Nephron (organoid): ENCODE data around the gene BABAM1.
A peak's percentile ranks its signal among the peaks of the same experiment; 100 is the strongest.

Experiments used
- H3K27ac Mint-ChIP-seq, 3 experiments: 2 replicates each; pipeline ENCODE4 v1.8.0; 2020; ENCODE audit warnings: mixed read lengths in 3 of 3, mild to moderate bottlenecking in 2 of 3, moderate library complexity in 1 of 3
- H3K27me3 Mint-ChIP-seq: 2 replicates; pipeline ENCODE4 v1.8.0; 2021; ENCODE audit warnings: low read depth, mild to moderate bottlenecking, moderate library complexity, mixed read lengths
- H3K36me3 Mint-ChIP-seq: 2 replicates; pipeline ENCODE4 v1.8.0; 2020; ENCODE audit warnings: low read depth, mixed read lengths
- H3K4me1 Mint-ChIP-seq: 2 replicates; pipeline ENCODE4 v1.8.0; 2020; ENCODE audit warnings: mixed read lengths
- H3K4me3 Mint-ChIP-seq, 3 experiments: 2 replicates each; pipeline ENCODE4 v1.8.0; 2020; ENCODE audit warnings: mild to moderate bottlenecking in 3 of 3, mixed read lengths in 3 of 3, moderate library complexity in 2 of 3
- H3K9me3 Mint-ChIP-seq: 2 replicates; pipeline ENCODE4 v1.8.0; 2020; ENCODE audit warnings: mixed read lengths
- TF ChIP-seq, protein P1 (sequence below), 3 experiments: fragments of 200-600 bp; sonication (generic); IDR thresholded peaks; one replicate each; pipeline ENCODE4 v1.5.0; 2021; ENCODE audit warnings: antibody characterized with exemption in 3 of 3; ENCODE audit not compliant: unreplicated experiment in 3 of 3

BABAM1 gene

GRCh38 chr19:17275441-17276175, 8.4 kb downstream of the BABAM1 start:
- peaks cover 49% of the 10 kb centered on the region for H3K36me3 Mint-ChIP-seq
- TF ChIP-seq, protein P1, sequence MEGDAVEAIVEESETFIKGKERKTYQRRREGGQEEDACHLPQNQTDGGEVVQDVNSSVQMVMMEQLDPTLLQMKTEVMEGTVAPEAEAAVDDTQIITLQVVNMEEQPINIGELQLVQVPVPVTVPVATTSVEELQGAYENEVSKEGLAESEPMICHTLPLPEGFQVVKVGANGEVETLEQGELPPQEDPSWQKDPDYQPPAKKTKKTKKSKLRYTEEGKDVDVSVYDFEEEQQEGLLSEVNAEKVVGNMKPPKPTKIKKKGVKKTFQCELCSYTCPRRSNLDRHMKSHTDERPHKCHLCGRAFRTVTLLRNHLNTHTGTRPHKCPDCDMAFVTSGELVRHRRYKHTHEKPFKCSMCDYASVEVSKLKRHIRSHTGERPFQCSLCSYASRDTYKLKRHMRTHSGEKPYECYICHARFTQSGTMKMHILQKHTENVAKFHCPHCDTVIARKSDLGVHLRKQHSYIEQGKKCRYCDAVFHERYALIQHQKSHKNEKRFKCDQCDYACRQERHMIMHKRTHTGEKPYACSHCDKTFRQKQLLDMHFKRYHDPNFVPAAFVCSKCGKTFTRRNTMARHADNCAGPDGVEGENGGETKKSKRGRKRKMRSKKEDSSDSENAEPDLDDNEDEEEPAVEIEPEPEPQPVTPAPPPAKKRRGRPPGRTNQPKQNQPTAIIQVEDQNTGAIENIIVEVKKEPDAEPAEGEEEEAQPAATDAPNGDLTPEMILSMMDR (IDR thresholded peaks at IDR 0.05; ENCODE audit: unreplicated experiment in 3 of 3): no peak
- no peaks in the 10 kb centered on the region for H3K4me1 Mint-ChIP-seq
- H3K27ac Mint-ChIP-seq: no peak overlapping the region
- H3K4me3 Mint-ChIP-seq: no peak overlapping the region
- no peaks in the 10 kb centered on the region for H3K27me3 Mint-ChIP-seq
- H3K9me3 Mint-ChIP-seq: no peaks in the 10 kb centered on the region

DNA sequence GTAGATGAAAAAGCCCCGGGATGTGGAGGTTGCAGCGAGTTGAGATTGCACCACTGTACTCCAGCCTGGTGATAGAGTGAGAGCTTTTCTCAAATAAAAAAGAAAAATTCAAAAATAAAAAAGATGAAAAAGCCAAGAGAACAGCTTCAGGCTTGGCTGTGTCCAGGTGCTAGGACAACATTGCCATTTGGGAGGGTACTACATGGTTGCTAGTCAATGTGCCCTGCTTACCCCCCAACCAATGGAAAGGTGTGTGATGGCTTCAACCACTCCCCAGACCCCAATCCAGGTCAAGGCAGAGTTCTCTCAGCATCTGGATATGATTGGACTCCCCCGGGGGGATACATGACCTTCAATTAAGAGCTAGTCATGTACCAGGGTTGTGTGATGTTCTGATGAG, 12.2 kb downstream of the BABAM1 start:
- H3K9me3 Mint-ChIP-seq: no peaks in the 10 kb centered on the region
- no peaks in the 10 kb centered on the region for H3K4me1 Mint-ChIP-seq
- H3K27ac Mint-ChIP-seq: no peak overlapping the region
- no peak overlapping the region for H3K4me3 Mint-ChIP-seq
- H3K36me3 Mint-ChIP-seq: peaks cover 34% of the 10 kb centered on the region
- TF ChIP-seq, protein P1 (IDR thresholded peaks at IDR 0.05; ENCODE audit: unreplicated experiment in 3 of 3): no peak
- peaks cover 11% of the 10 kb centered on the region for H3K27me3 Mint-ChIP-seq

DNA sequence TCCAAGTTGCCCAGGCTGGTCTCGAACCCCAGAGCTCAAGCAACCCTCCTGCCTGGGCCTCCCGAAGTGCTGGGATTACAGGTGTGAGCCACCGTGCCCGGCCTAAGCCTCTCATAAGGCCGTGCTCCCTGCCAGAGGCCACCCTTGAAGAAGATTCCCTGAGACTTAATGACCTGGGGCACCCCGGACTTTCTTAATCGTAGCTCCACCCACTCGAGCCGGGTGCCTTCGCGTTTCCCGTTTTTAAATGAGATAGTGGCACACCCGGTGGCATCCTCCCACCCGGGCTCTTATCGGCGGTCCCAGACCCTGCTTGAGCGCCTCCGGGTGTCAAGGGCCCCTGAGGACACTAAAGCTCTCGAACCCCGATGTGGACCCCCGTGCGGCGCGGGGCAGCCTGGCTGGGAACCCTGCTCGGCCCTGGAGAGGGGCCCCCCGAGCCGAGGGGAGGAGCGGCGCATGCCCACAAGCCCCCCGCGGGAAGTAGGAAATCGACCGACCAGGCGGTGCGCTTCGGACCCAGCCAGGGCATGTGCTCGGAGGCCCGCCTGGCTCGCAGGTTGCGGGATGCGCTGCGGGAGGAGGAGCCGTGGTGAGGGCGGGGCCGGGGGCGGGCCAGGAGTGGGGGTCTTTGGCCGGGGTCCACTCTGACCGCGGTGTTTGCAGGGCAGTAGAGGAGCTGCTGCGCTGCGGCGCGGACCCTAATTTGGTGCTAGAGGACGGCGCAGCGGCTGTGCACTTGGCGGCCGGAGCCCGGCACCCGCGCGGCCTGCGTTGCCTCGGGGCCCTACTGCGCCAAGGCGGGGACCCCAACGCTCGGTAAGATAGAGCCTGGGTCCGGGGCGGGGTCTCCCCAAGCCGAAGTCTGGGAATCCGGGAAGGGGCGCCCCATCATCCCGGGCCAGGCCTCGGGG, 14.4 kb downstream of the BABAM1 start, which contains the start of gene ANKLE1:
TSS of gene ANKLE1 (plus strand) at position 511 of the 914 bp plus-strand sequence. CDS start at position 531, 20 bp downstream.
- no peaks in the 10 kb centered on the region for H3K9me3 Mint-ChIP-seq
- H3K27me3 Mint-ChIP-seq: peaks cover 11% of the 10 kb centered on the region
- H3K4me3 Mint-ChIP-seq: peak within 1 kb of the TSS; percentile 71 to 75 (median 74)
- H3K27ac Mint-ChIP-seq: no peak within 1 kb of the TSS
- TF ChIP-seq, protein P1 (IDR thresholded peaks at IDR 0.05; ENCODE audit: unreplicated experiment in 3 of 3): no peak
- H3K4me1 Mint-ChIP-seq: no peaks in the 10 kb centered on the region
- peaks cover 21% of the 10 kb centered on the region for H3K36me3 Mint-ChIP-seq

DNA sequence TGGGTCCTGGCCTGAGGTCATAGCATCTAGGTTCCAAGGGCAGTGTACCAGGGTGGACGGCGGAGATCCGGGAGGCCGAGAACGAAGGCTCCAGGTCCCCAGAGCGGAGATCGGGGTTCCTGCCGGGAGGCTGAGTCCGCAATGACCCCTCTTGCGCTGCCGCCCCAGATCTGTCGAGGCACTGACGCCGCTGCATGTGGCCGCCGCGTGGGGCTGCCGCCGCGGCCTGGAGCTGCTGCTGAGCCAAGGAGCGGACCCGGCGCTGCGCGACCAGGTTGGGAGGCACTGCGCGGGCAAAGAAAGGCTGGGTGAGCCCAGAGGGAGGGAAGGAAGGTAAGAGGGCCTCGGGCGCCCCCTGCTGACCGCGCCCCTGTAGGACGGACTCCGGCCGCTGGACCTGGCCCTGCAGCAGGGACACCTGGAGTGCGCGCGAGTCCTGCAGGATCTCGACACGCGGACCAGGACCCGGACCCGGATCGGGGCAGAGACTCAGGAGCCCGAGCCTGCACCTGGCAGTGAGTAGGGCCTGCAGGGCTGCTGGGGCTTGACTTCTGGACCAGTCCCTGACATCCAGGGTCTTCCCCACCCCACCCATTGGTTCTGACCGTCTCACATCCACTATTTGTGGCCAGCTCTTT, 15.4 kb downstream of the BABAM1 start:
- H3K9me3 Mint-ChIP-seq: no peaks in the 10 kb centered on the region
- TF ChIP-seq, protein P1 (IDR thresholded peaks at IDR 0.05; ENCODE audit: unreplicated experiment in 3 of 3): peak; percentile 91 to 95 (median 93)
- H3K4me3 Mint-ChIP-seq: peak overlapping the region; percentile 71 to 75 (median 74)
- no peak overlapping the region for H3K27ac Mint-ChIP-seq
- H3K27me3 Mint-ChIP-seq: peaks cover 11% of the 10 kb centered on the region
- H3K36me3 Mint-ChIP-seq: peaks cover 12% of the 10 kb centered on the region
- no peaks in the 10 kb centered on the region for H3K4me1 Mint-ChIP-seq

DNA sequence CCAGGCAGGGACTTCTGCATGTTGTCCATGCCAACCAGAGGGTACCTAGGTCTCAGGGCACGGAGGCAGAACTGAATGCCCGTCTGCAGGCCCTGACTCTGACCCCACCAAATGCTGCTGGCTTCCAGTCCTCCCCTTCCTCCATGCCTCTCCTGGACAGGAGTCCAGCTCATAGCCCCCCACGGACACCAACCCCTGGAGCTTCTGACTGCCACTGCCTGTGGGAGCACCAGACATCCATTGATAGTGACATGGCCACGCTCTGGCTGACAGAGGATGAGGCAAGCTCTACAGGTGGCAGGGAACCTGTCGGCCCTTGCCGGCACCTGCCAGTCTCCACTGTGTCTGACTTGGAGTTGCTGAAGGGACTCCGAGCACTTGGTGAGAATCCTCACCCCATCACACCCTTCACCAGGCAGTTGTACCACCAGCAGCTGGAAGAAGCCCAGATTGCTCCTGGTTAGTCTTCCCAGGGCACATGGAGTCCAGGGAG, 16.3 kb downstream of the BABAM1 start:
- no peak overlapping the region for H3K4me3 Mint-ChIP-seq
- peaks cover 11% of the 10 kb centered on the region for H3K36me3 Mint-ChIP-seq
- no peaks in the 10 kb centered on the region for H3K9me3 Mint-ChIP-seq
- TF ChIP-seq, protein P1 (IDR thresholded peaks at IDR 0.05; ENCODE audit: unreplicated experiment in 3 of 3): no peak
- H3K27ac Mint-ChIP-seq: no peak overlapping the region
- H3K4me1 Mint-ChIP-seq: no peaks in the 10 kb centered on the region
- H3K27me3 Mint-ChIP-seq: peaks cover 11% of the 10 kb centered on the region
